IMR-90 (cell line): ENCODE data around the gene SLC31A1. TPM values are rescaled to one million over a fixed set of nuclear protein-coding genes. Genes with fewer than 3 reads are reported as not detected.

Experiments
- ATAC-seq: fragments of 200-7000 bp; cut with Tn5 transposase; 2 replicates; pipeline ENCODE4 v1.9.1; 2020; ENCODE audit warnings: low read depth, mild to moderate bottlenecking, moderate library complexity
- BruUV-seq: library from RNA; stranded (reverse); fragments of 400-500 nt; replicated peaks from 2 replicates; lab custom pipeline; 2021; lab: Mats Ljungman, UMichigan
- CTCF ChIA-PET: fragments of 300-600 bp; formaldehyde crosslinking; extraction: SDS; loops from one replicate; lab custom pipeline; 2021; ENCODE audit warnings: antibody characterized with exemption; lab: Yijun Ruan, JAX
- POLR2A ChIA-PET: fragments of 300-600 bp; sonication (Branson Sonifier 250); formaldehyde crosslinking; loops from one replicate; lab custom pipeline; 2022; ENCODE audit warnings: antibody characterized with exemption; ENCODE audit not compliant: unreplicated experiment; lab: Charles Lee
- DNase-seq: peaks from one replicate; pipeline ENCODE4 v3.0.0; 2013
- H2AFZ ChIP-seq: replicated peaks from 2 replicates; pipeline ENCODE3; 2013; ENCODE audit warnings: low read length, mild to moderate bottlenecking; ENCODE audit not compliant: poor library complexity
- H2AK5ac ChIP-seq: 2 replicates; pipeline ENCODE4 v1.6.1; 2013; ENCODE audit warnings: low read depth, low read length, inconsistent platforms
- H2AK9ac ChIP-seq: replicated peaks from 2 replicates; pipeline ENCODE3; 2013; ENCODE audit warnings: mild to moderate bottlenecking, low read depth, low read length, moderate library complexity; ENCODE audit not compliant: poor library complexity
- H2BK120ac ChIP-seq: 2 replicates; pipeline ENCODE4 v1.6.1; 2013; ENCODE audit warnings: low read depth, low read length, inconsistent platforms
- H2BK15ac ChIP-seq: 3 replicates; pipeline ENCODE4 v1.6.1; 2013; ENCODE audit warnings: low read depth, low read length, inconsistent platforms
- H2BK20ac ChIP-seq: 2 replicates; pipeline ENCODE4 v1.6.1; 2013; ENCODE audit warnings: low read depth, mild to moderate bottlenecking, inconsistent platforms, low read length, moderate library complexity
- H2BK5ac ChIP-seq: 2 replicates; pipeline ENCODE4 v1.6.1; 2013; ENCODE audit warnings: mild to moderate bottlenecking, low read depth, low read length, inconsistent platforms; ENCODE audit not compliant: poor library complexity, severe bottlenecking
- H3K14ac ChIP-seq: replicated peaks from 2 replicates; pipeline ENCODE4 v1.6.1; 2013; ENCODE audit warnings: low read depth, low read length, inconsistent platforms
- H3K18ac ChIP-seq: 2 replicates; pipeline ENCODE4 v1.6.1; 2013; ENCODE audit warnings: low read depth, low read length, control low read depth
- H3K23ac ChIP-seq: 2 replicates; pipeline ENCODE4 v1.6.1; 2013; ENCODE audit warnings: low read depth, low read length, inconsistent platforms
- H3K27ac ChIP-seq: 2 replicates; pipeline ENCODE4 v1.5.1; 2013; ENCODE audit warnings: mild to moderate bottlenecking, control low read depth, low read length; ENCODE audit not compliant: insufficient read depth
- H3K27me3 ChIP-seq: 2 replicates; pipeline ENCODE4 v1.6.1; 2013; ENCODE audit warnings: low read length; ENCODE audit not compliant: control insufficient read depth, insufficient read depth
- H3K36me3 ChIP-seq: 2 replicates; pipeline ENCODE4 v1.6.1; 2013; ENCODE audit warnings: low read length, mixed read lengths; ENCODE audit not compliant: control insufficient read depth, insufficient read depth
- H3K4ac ChIP-seq: 2 replicates; pipeline ENCODE4 v1.6.1; 2013; ENCODE audit warnings: low read depth, low read length, inconsistent platforms
- H3K4me1 ChIP-seq: 2 replicates; pipeline ENCODE4 v1.6.1; 2013; ENCODE audit warnings: low read length, mixed read lengths; ENCODE audit not compliant: control insufficient read depth, insufficient read depth
- H3K4me2 ChIP-seq: 2 replicates; pipeline ENCODE4 v1.6.1; 2013; ENCODE audit warnings: low read depth, mild to moderate bottlenecking, control low read depth, low read length, moderate library complexity
- H3K4me3 ChIP-seq: 2 replicates; pipeline ENCODE4 v1.5.1; 2013; ENCODE audit warnings: low read depth, mild to moderate bottlenecking, control low read depth, low read length, moderate library complexity; ENCODE audit not compliant: insufficient read depth
- H3K56ac ChIP-seq: 2 replicates; pipeline ENCODE4 v1.6.1; 2013; ENCODE audit warnings: low read length, inconsistent platforms; ENCODE audit not compliant: insufficient read depth; ENCODE audit errors: extremely low read depth
- H3K79me1 ChIP-seq, 2 experiments: 2 replicates each; pipeline ENCODE4 v1.6.1; 2013; ENCODE audit warnings: low read length in 2 of 2, inconsistent platforms in 1 of 2, low read depth in 1 of 2
- H3K9ac ChIP-seq: 2 replicates; pipeline ENCODE4 v1.6.1; 2013; ENCODE audit warnings: low read depth, low read length, control low read depth
- H3K9me1 ChIP-seq: 2 replicates; pipeline ENCODE4 v1.6.1; 2013; ENCODE audit warnings: low read length, inconsistent platforms; ENCODE audit not compliant: insufficient read depth
- H3K9me3 ChIP-seq: 2 replicates; pipeline ENCODE4 v1.6.1; 2013; ENCODE audit warnings: low read length; ENCODE audit not compliant: control insufficient read depth, insufficient read depth
- H4K20me1 ChIP-seq: 2 replicates; pipeline ENCODE4 v1.6.1; 2013; ENCODE audit warnings: low read length, inconsistent platforms; ENCODE audit not compliant: insufficient read depth
- H4K5ac ChIP-seq: 2 replicates; pipeline ENCODE4 v1.6.1; 2013; ENCODE audit warnings: mild to moderate bottlenecking, low read depth, low read length, control low read depth
- H4K8ac ChIP-seq, 2 experiments: 2 replicates each; pipeline ENCODE4 v1.6.1; 2013; ENCODE audit warnings: low read depth in 2 of 2, low read length in 2 of 2, control low read depth in 1 of 2, inconsistent platforms in 1 of 2
- H4K91ac ChIP-seq: 2 replicates; pipeline ENCODE4 v1.6.1; 2013; ENCODE audit warnings: low read depth, low read length, inconsistent platforms; ENCODE audit not compliant: insufficient read depth
- POLR2A ChIP-seq: IDR thresholded peaks from 2 replicates; pipeline ENCODE4 v1.6.1; 2012; ENCODE audit warnings: mild to moderate bottlenecking, low read depth, low read length
- WGBS, 2 experiments: methylation state at CpG; one replicate each; pipeline versions ENCODE4 v1.1.5 to v1.1.7; 2013; ENCODE audit warnings: missing lambda C conversion rate in 2 of 2; ENCODE audit not compliant: insufficient read length in 1 of 2; ENCODE audit errors: extremely low coverage in 2 of 2; 5-methylcytosine and 5-hydroxymethylcytosine counted together
- dilution Hi-C: fragments of 300-500 bp; cut with HindIII; formaldehyde crosslinking; loops from one replicate; pipeline ENCODE4 v1.14.3; 2018; ENCODE audit warnings: low sequenced_read_pairs; ENCODE audit not compliant: unreplicated experiment
- in situ Hi-C: fragments of 300-500 bp; cut with MboI; formaldehyde crosslinking; loops from 3 replicates; pipeline ENCODE4 v1.14.3; 2019; ENCODE audit warnings: low sequenced_read_pairs, inconsistent platforms, mixed read lengths
- intact Hi-C: fragments of 100-400 bp; cut with micrococcal nuclease; formaldehyde crosslinking; loops from 2 replicates; pipeline ENCODE4 v1.10.0; 2022
- polyA plus RNA-seq, 3 experiments: library from polyadenylated mRNA; depleted of rRNA; stranded (reverse); fragments of >200 nt; gene quantifications; 2 replicates each; pipeline ENCODE4 v1.2.3, GENCODE V29; 2012; ENCODE audit warnings: low replicate concordance in 1 of 3
- total RNA-seq: library from RNA; depleted of rRNA; stranded (reverse); fragments of >200 nt; gene quantifications from 2 replicates; pipeline ENCODE4 v1.2.3, GENCODE V29; 2012
- TF ChIP-seq, protein P1 (sequence below): conservative IDR thresholded peaks from 2 replicates; pipeline ENCODE4 v1.5.1; 2012; ENCODE audit warnings: mild to moderate bottlenecking, low read depth, low read length, improper control_type of control experiment

SLC31A1 gene
- total and polyA plus RNA-seq, 2 of the 4 experiments (the other 2 are of a cell fraction), result 17.9 to 23.3 TPM

DNA sequence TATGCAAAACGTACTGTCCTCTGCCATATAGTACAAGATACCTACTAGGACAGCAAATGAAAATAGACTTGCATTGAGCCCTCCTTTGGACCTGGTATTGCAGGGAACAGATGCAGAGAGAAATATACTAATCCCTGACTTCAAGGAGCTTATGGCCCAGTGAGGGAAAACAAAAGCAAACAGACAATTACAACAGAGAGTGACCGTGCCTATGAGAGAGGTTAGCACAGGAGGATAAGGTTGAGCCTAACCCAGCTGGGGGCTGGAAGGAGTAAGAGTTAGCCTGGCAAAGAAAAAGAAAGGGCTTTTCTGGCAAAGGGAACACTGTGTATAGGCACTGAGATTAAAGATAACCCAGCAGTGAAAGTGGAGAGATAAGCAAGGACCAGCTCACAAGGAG lies 48.5 kb downstream of the SLC31A1 start:
- Histone ChIP-seq H2AK5ac (no peak overlapping the region), H3K27ac (no peak overlapping the region), H4K8ac (no peak overlapping the region), H3K18ac (no peak overlapping the region), H4K20me1 (no peaks in the 10 kb centered on the region), H3K56ac (no peak overlapping the region), H3K79me1 (peaks cover 6 to 23% of the 10 kb centered on the region in 2 experiments; a peak in 3 of 4 replicates), H3K4me1 (no peaks in the 10 kb centered on the region), H3K4me2 (no peak overlapping the region), H3K9me1 (no peaks in the 10 kb centered on the region), H2BK15ac (no peak overlapping the region), H3K14ac (no peak overlapping the region), H2AK9ac (no peak overlapping the region), H4K5ac (no peak overlapping the region), H3K9me3 (no peaks in the 10 kb centered on the region), H3K9ac (no peak overlapping the region), H2AFZ (no peak overlapping the region), H2BK20ac (no peak overlapping the region), H3K23ac (no peak overlapping the region), H4K91ac (no peak overlapping the region), H3K27me3 (no peaks in the 10 kb centered on the region), H2BK120ac (no peak overlapping the region), H2BK5ac (no peak overlapping the region), H3K4me3 (no peak overlapping the region), H3K36me3 (peaks cover 30% of the 10 kb centered on the region), H3K4ac (no peak overlapping the region)
- in situ Hi-C loops (no loop called here), intact Hi-C loops (loop anchor here (5.0 to 10.0 kb wide), 3 partner anchors 75 to 385 kb away; no protein-coding TSS in a partner anchor), dilution Hi-C loops (no loop called here)
- POLR2A ChIA-PET, result no interaction called here
- CTCF ChIA-PET, result no interaction called here
- no CpG with 5 or more reads among the region's 2 CpGs for WGBS, 2 experiments
- BruUV-seq, result no TSS peak
- ATAC-seq, result no peak
- TF ChIP-seq, protein P1, sequence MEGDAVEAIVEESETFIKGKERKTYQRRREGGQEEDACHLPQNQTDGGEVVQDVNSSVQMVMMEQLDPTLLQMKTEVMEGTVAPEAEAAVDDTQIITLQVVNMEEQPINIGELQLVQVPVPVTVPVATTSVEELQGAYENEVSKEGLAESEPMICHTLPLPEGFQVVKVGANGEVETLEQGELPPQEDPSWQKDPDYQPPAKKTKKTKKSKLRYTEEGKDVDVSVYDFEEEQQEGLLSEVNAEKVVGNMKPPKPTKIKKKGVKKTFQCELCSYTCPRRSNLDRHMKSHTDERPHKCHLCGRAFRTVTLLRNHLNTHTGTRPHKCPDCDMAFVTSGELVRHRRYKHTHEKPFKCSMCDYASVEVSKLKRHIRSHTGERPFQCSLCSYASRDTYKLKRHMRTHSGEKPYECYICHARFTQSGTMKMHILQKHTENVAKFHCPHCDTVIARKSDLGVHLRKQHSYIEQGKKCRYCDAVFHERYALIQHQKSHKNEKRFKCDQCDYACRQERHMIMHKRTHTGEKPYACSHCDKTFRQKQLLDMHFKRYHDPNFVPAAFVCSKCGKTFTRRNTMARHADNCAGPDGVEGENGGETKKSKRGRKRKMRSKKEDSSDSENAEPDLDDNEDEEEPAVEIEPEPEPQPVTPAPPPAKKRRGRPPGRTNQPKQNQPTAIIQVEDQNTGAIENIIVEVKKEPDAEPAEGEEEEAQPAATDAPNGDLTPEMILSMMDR, result no peak
- TF ChIP-seq POLR2A, result no peak
- no peak for DNase-seq
